Medulla oblongata (tissue), 1 donor: ENCODE data around the gene KPNA2.
"Not testable (repeated sequence)": the region's sequence is repeated elsewhere in the genome, so short reads cannot be mapped to it uniquely, and the experiment has no call there.

Experiments used
- DNase-seq: peaks from one replicate; pipeline ENCODE4 v3.0.0-alpha.2; 2015; ENCODE audit errors: extremely low spot score

The KPNA2 gene

GRCh38 chr17:68035523-68036303 lies at the start of gene KPNA2:
Gene KPNA2, plus strand, starts transcription at chr17:68035735. Its CDS starts 1,398 bp downstream, at chr17:68037133.
- DNase-seq, result peak; percentile 98

GRCh38 chr17:67990909-67991308 lies 44.6 kb upstream of the KPNA2 start:
- no peak for DNase-seq

GRCh38 chr17:67992548-67993152 lies 42.9 kb upstream of the KPNA2 start:
- DNase-seq, result peak; percentile 23

- peak; percentile 88 for DNase-seq
These were observed 42.2 kb upstream of the KPNA2 start for GRCh38 chr17:67993153-67993997.

- no peak for DNase-seq
These were observed 41.6 kb upstream of the KPNA2 start for GRCh38 chr17:67993998-67994361.

- DNase-seq, result peak; percentile 36
These were observed 40.5 kb upstream of the KPNA2 start for GRCh38 chr17:67994817-67995569.

GRCh38 chr17:67995570-67996263 lies 39.8 kb upstream of the KPNA2 start:
- peak; percentile 21 for DNase-seq

- DNase-seq, result not testable (repeated sequence)
These were observed 39.0 kb upstream of the KPNA2 start, which contains the start of gene C17orf58 for GRCh38 chr17:67996301-67997171. Gene C17orf58, minus strand, starts transcription at chr17:67996469. Its CDS starts 271 bp downstream, at chr17:67996198.

- no peak for DNase-seq
These were observed 37.1 kb upstream of the KPNA2 start for GRCh38 chr17:67998466-67998865.

GRCh38 chr17:67999291-67999911 lies 36.1 kb upstream of the KPNA2 start:
- no peak for DNase-seq

GRCh38 chr17:68004201-68004600 lies 31.3 kb upstream of the KPNA2 start:
- DNase-seq, result no peak

- DNase-seq, result no peak
These were observed 28.7 kb upstream of the KPNA2 start for GRCh38 chr17:68006797-68007196.

- DNase-seq, result peak; percentile 51
These were observed 24.3 kb upstream of the KPNA2 start for GRCh38 chr17:68011199-68011665.

GRCh38 chr17:68013385-68013784 lies 22.1 kb upstream of the KPNA2 start:
- no peak for DNase-seq

GRCh38 chr17:68015081-68015723 lies 20.3 kb upstream of the KPNA2 start:
- DNase-seq, result no peak

- no peak for DNase-seq
These were observed 18.7 kb upstream of the KPNA2 start for GRCh38 chr17:68016838-68017237.

- DNase-seq, result not testable (repeated sequence)
These were observed 17.0 kb upstream of the KPNA2 start for GRCh38 chr17:68018493-68018892.

GRCh38 chr17:68019336-68019674 lies 16.2 kb upstream of the KPNA2 start:
- DNase-seq, result no peak
